Hematopoietic multipotent progenitor cell treated with erythropoietin and hydrocortisone succinate and interleukin-3 and kit ligand, for 6 days (in vitro differentiated cells): Measurements from ENCODE around the gene ARL3.
A peak's percentile ranks its signal among the peaks of the same experiment; 100 is the strongest.

Experiments used
- DNase-seq: peaks from one replicate; pipeline ENCODE4 v3.0.0-alpha.2; 2015

Gene ARL3

DNA sequence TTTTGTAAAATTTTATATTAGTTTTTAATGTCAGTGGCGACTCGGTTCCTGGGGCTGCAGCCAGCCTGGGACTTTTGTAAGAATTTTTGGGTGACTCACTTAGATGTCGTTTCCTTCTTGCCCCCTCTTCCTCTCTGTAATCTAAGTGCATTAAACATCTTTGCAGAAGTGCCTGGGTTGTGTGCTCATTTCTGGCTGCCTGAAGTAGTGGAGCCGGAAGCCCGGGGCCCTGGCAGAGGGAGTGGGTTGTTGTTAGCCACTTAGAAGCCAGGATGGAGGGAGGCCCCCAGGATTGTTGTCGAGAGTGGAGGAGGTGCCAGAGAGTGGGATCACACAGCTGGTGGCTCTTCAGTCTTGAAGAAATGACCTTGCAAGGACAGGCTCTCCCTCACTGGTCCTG, 80.9 kb downstream of the ARL3 start:
- DNase-seq = peak; percentile 54

- DNase-seq = peak; percentile 52
Observed at GRCh38 chr10:102632394-102633111, 81.6 kb downstream of the ARL3 start.

GRCh38 chr10:102631525-102632393, 82.4 kb downstream of the ARL3 start:
- DNase-seq = no peak

DNA sequence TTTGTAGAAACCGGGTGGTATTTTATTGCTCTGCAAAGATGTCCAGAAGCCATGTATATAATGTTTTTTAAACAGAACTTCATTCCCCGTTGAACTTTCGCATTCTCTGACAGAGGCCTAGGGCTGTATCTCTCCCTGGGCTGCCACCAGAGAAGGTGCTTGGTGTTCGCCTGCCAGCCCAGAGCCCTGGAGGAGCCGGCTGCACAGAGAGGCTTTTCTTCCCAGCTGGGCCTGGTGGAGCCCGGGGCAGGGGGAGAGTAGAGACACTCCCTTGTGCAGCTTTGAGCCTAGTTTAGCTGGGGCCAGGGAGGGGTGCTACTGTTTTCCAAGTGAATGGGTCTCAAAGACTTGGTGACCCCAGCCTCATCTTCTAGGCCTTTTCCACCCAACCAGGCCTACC, 83.5 kb downstream of the ARL3 start:
- no peak for DNase-seq

DNA sequence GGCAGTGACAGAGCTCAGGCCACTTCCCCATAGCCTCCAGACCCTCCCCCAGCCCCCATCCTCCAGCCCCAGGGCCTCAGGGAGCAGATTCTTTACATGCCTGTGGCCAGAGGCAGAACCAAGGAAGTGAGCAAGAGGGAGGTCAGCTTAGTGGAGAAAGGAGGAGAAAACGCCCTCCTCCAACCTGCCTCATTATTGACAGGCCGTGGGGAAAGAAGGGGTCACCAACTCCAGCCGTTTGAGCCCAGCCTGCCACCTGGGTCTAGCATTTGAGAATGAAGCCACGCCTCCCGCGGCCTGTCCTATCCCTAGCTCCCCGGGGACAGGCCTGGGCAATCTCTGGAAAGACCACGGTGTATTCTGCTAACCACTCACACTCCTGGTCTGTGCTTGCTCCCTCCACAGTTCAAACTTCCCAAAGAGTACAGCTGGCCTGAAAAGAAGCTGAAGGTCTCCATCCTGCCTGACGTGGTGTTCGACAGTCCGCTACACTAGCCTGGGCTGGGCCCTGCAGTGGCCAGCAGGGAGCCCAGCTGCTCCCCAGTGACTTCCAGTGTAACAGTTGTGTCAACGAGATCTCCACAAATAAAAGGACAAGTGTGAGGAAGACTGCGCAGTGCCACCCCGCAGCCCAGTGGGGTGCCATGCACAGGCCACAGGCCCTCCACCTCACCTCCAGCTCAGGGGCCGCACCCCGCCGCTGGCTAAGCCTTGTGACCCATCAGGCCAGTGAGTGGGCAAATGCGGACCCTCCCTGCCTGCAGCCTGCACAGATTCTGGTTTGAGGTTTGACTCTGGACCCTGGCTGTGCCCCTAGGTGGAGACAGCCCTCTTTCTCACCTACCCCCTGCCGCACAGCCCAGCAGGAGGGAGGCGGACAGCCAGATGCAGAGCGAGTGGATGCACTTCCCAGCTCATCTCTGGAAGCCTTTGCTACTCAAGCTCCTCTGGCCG, 84.3 kb downstream of the ARL3 start:
- no peak for DNase-seq

DNA sequence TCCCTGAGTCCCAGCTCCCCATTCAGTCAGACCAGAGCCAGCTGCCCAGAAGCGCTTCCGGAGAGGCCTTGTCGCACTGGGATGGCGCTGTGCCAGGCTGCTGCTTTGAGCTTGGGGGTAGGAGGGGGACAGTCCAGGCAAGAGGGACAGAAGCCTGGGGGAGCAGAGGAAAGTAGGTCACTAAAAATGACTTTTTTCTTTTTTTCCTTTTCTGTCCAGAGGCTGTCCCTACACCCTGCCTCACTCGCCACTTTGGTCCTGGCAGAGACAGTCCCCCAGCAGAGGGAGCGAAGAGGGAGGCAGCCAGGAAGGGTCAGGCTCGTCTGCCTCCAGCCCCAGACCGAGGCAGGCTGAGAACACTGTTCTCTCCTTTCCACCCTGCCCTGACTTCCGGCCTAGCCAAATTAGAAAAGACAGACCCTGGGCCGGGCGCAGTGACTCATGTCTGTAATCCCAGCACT, 85.7 kb downstream of the ARL3 start:
- no peak for DNase-seq

DNA sequence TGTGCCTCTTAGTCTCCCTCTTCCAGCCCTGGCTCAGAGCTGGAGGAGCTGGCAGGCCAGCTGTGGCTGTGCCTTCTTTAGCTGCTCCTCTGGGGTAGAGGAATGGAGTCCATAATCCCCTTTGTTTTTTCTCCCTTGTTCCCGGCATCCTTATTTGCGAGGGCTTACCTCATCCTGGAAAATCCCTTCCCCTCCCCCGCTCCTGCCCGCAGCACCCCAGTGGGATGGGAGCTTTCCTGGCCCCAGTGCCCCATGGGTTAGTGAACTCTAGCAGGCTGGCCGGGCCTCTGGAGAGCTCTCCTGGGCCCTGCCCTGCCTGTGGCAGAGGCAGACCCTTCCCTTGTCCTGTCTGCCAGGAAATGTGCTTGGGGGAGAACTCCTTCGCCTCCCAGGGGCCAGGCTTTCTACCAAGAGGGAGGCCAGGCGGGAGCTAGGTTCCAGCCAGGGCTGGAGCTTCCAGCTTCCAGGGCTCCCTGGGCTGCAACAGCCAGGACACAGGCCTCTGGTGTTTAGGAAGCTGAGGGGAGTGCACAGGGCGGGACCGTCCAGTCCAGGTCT, 86.4 kb downstream of the ARL3 start:
- no peak for DNase-seq

GRCh38 chr10:102627291-102627735, 86.9 kb downstream of the ARL3 start:
- DNase-seq = no peak

DNA sequence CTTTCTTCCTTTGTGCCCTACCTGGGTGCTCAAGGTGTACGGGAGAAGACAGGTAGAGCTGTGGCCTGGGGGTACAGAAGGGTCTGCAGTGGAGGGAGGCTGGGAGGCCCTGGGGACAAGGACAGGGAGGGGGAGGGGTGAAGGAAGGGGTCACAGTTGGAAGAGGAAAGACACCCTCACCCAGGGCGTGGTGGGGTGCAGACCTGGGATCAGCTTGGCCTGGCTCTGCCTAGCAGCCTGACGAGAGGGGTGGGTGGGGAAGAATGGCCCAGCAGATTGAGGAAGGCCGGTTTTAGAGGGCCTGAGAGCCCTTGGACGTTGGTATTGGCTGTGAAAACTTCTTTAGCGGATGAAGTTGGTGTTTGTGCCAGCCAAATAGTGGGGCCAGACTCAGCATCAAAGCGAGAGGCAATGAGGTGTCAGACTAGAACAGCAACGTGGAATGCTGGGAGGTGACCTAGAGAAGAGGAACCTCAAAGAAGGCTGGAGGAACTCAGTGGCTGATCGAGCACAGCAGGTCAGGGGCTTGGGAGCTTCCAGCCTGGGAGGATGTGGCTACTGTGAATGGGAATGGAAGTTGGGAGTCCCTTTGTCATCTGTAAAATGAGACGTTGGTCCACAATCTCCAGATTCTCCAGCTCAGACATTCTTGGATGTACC, 88.0 kb downstream of the ARL3 start:
- DNase-seq = no peak

GRCh38 chr10:102624751-102625645, 89.2 kb downstream of the ARL3 start:
- no peak for DNase-seq

- DNase-seq = no peak
Observed at GRCh38 chr10:102624094-102624493, 90.1 kb downstream of the ARL3 start.
